ENCODE results near the gene PPP2R3C. TPM values are rescaled to one million over a fixed set of nuclear protein-coding genes. Genes with fewer than 3 reads are reported as not detected.
"Not testable (repeated sequence)": the region's sequence is repeated elsewhere in the genome, so short reads cannot be mapped to it uniquely, and the experiment has no call there.

PPP2R3C gene
- total RNA-seq, 2 experiments from 2014 or later = 38.2 to 40.7 TPM

- TF ChIP-seq CTCF (IDR thresholded peaks at IDR 0.05) = no peak
- no peaks in the 10 kb centered on the region for H3K9me3 Mint-ChIP-seq
- no peak for DNase-seq
- no peak overlapping the region for H3K27ac Mint-ChIP-seq
- H3K4me1 Mint-ChIP-seq (ENCODE audit: low read depth) = peaks cover 11% of the 10 kb centered on the region
- H3K4me3 Mint-ChIP-seq = no peak overlapping the region
- CTCF ChIA-PET = interaction anchor here (1.4 kb wide), 1 partner anchor 306 kb away, joined by 3 read pairs; no protein-coding TSS in a partner anchor
- H3K36me3 Mint-ChIP-seq (ENCODE audit: low read depth) = peaks cover 35% of the 10 kb centered on the region
- ATAC-seq = no peak
- intact Hi-C loops (cut with micrococcal nuclease) = no loop called here
- H3K27me3 Mint-ChIP-seq = no peaks in the 10 kb centered on the region
- POLR2A ChIA-PET = no interaction called here
Measured at GRCh38 chr14:35107866-35108265, 13.9 kb downstream of the PPP2R3C start.

DNA sequence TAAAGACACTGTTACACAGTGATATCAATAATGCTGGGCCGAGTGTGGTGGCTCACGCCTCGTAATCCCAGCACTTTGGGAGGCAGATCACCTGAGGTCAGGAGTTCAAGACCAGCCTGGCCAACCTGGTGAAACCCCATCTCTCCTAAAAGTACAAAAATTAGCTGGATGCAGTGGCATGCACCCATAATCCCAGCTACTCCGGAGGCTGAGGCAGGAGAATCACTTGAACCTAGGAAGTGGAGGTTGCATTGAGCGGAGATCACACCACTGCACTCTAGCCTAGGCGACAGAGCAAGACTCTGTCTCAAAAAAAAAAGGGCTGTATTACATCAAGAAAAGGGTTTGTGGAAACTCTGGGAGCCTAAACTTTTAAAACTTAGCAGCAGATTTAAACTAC lies 27.1 kb downstream of the PPP2R3C start:
- H3K36me3 Mint-ChIP-seq (ENCODE audit: low read depth) = peaks cover 25% of the 10 kb centered on the region
- H3K27ac Mint-ChIP-seq; H3K4me3 Mint-ChIP-seq; H3K4me1 Mint-ChIP-seq (ENCODE audit: low read depth); H3K27me3 Mint-ChIP-seq; DNase-seq; H3K9me3 Mint-ChIP-seq; intact Hi-C loops (cut with micrococcal nuclease); ATAC-seq: not testable (repeated sequence)
- POLR2A ChIA-PET = interaction anchor here (0.6 to 1.1 kb wide), 3 partner anchors 23 to 271 kb away, joined by 3 read pairs; no protein-coding TSS in a partner anchor
- CTCF ChIA-PET = interaction anchor here (0.9 kb wide), 1 partner anchor 19 kb away, joined by 3 read pairs; no protein-coding TSS in a partner anchor

GRCh38 chr14:35088514-35088913 lies 33.3 kb downstream of the PPP2R3C start:
- intact Hi-C loops (cut with micrococcal nuclease) = no loop called here
- Mint-ChIP-seq H3K4me3 (no peak overlapping the region), H3K9me3 (no peaks in the 10 kb centered on the region), H3K4me1 (ENCODE audit: low read depth) (no peaks in the 10 kb centered on the region), H3K27me3 (no peaks in the 10 kb centered on the region), H3K36me3 (ENCODE audit: low read depth) (peaks cover 34% of the 10 kb centered on the region), H3K27ac (peak overlapping the region; percentile 10)
- DNase-seq (no peak), ATAC-seq (no peak)
- no peak for TF ChIP-seq CTCF (IDR thresholded peaks at IDR 0.05)
- POLR2A ChIA-PET = interaction anchor here (0.5 kb wide), 1 partner anchor 9 kb away, joined by 3 read pairs; no protein-coding TSS in a partner anchor
- CTCF ChIA-PET = no interaction called here

DNA sequence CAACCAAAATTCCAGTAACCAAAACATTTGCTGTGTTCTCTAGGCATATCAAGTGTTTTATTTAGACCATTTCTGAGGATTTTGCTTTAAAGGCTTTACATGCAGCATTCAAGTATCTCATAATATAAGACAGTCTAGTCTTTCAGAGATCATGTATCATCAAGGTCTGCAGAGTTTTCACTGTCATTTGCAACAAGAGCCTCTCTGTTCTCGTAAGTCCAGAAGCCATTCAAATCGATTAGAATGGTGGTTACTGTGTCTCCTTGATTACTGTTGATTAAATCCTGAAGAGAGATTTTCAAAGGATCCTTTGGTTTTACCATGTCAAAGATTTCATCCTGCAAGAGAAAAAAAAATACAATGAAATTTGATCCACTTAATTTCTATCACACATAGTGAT lies 36.3 kb downstream of the PPP2R3C start:
- intact Hi-C loops (cut with micrococcal nuclease) = no loop called here
- Mint-ChIP-seq H3K27me3 (no peaks in the 10 kb centered on the region), H3K9me3 (no peaks in the 10 kb centered on the region), H3K4me3 (no peak overlapping the region), H3K36me3 (ENCODE audit: low read depth) (peaks cover 30% of the 10 kb centered on the region), H3K4me1 (ENCODE audit: low read depth) (no peaks in the 10 kb centered on the region), H3K27ac (no peak overlapping the region)
- no peak for TF ChIP-seq CTCF (IDR thresholded peaks at IDR 0.05)
- CTCF ChIA-PET = no interaction called here
- ATAC-seq (no peak), DNase-seq (no peak)
- POLR2A ChIA-PET = no interaction called here

DNA sequence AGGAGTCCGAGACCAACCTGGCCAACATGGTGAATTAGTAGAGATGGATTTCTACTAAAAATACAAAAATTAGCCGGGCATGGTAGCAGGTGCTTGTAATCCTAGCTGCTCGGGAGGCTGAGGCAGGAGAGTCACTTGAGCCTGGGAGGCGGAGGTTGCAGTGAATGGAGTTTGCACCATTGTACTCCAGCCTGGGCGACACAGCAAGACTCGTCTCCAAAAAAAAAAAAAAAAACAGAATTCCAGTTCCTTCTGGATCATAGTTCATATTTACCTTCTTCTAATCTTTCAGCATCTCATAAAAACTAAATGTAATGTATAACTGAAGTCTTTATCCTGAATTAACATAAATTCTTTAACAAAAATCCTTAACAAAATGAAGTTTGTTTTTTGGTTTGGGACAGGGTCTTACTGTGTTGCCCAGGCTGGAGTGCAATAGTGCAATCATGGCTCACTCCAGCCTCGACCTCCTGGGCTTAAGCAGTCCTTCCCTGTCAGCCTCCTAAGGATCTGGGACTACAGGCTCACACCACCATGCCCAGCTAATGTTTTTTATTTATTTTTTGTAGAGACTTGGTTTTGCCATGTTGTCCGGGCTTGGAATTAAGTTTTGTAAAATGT lies 38.1 kb downstream of the PPP2R3C start:
- DNase-seq = no peak
- CTCF ChIA-PET = no interaction called here
- TF ChIP-seq CTCF (IDR thresholded peaks at IDR 0.05) = no peak
- intact Hi-C loops (cut with micrococcal nuclease) = no loop called here
- peaks cover 30% of the 10 kb centered on the region for H3K36me3 Mint-ChIP-seq (ENCODE audit: low read depth)
- POLR2A ChIA-PET = no interaction called here
- H3K4me3 Mint-ChIP-seq = no peak overlapping the region
- H3K27ac Mint-ChIP-seq = no peak overlapping the region
- ATAC-seq = no peak
- no peaks in the 10 kb centered on the region for H3K27me3 Mint-ChIP-seq
- no peaks in the 10 kb centered on the region for H3K4me1 Mint-ChIP-seq (ENCODE audit: low read depth)
- H3K9me3 Mint-ChIP-seq = no peaks in the 10 kb centered on the region

All from activated CD8-positive, alpha-beta T cell treated with anti-CD3 and anti-CD28 coated beads for 36 hours (primary cell).